Astrocyte (in vitro differentiated cells and primary cell): ENCODE measurements around the gene MBOAT2.

Source experiments
- EZH2 ChIP-seq: IDR thresholded peaks from 2 replicates; pipeline ENCODE4 v1.6.1; 2012; ENCODE audit warnings: mild to moderate bottlenecking, low read length, inconsistent platforms; ENCODE audit not compliant: insufficient read depth
- TF ChIP-seq, protein P1 (sequence below): IDR thresholded peaks from 2 replicates; pipeline ENCODE4 v1.5.1; 2011; ENCODE audit warnings: low read depth, mild to moderate bottlenecking, inconsistent platforms, low read length, moderate library complexity; ENCODE audit not compliant: insufficient read depth

DNA sequence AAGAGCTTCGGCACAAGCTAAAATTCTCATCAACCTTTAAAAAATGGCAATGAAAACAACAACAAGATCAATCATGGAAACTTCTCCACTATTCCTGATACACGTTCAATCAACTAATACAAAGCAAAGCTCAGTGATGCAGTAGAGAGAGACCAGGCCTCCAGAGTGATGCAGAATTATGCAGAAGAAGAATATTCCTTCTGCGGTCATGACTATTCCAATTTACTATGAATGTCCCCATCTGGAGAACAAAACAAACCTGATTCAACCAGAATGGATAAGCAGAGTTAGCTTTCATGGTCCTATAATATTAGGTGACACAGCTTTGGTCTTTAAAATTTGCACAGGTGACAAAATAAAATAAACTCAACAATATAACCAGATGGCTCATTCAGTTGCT, 12.5 kb upstream of the MBOAT2 start:
- TF ChIP-seq, protein P1, sequence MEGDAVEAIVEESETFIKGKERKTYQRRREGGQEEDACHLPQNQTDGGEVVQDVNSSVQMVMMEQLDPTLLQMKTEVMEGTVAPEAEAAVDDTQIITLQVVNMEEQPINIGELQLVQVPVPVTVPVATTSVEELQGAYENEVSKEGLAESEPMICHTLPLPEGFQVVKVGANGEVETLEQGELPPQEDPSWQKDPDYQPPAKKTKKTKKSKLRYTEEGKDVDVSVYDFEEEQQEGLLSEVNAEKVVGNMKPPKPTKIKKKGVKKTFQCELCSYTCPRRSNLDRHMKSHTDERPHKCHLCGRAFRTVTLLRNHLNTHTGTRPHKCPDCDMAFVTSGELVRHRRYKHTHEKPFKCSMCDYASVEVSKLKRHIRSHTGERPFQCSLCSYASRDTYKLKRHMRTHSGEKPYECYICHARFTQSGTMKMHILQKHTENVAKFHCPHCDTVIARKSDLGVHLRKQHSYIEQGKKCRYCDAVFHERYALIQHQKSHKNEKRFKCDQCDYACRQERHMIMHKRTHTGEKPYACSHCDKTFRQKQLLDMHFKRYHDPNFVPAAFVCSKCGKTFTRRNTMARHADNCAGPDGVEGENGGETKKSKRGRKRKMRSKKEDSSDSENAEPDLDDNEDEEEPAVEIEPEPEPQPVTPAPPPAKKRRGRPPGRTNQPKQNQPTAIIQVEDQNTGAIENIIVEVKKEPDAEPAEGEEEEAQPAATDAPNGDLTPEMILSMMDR, result no peak
- no peak for TF ChIP-seq EZH2
